Measurements from ENCODE around the gene DDX23. TPM values are rescaled to one million over a fixed set of nuclear protein-coding genes. Genes with fewer than 3 reads are reported as not detected.

Gene DDX23
- total RNA-seq, 3 donors from 2014 or later, result 65.4 to 89.9 (median 76.0) TPM

GRCh38 chr12:48889679-48890078 is 37.7 kb upstream of the DDX23 start:
- no peaks in the 10 kb centered on the region for H3K27me3 ChIP-seq
- H3K9me3 ChIP-seq, result no peaks in the 10 kb centered on the region
- no peak overlapping the region for H3K27ac ChIP-seq
- H3K36me3 ChIP-seq, result no peaks in the 10 kb centered on the region
- H3K4me3 ChIP-seq, result no peak overlapping the region
- intact Hi-C loops (cut with DNase I; ENCODE audit: low total_unique reads), result no loop called here
- no peak for DNase-seq (ENCODE audit: low spot score in 2 of 2)
- H3K4me1 ChIP-seq, result no peaks in the 10 kb centered on the region
- TF ChIP-seq POLR2AphosphoS5 (IDR thresholded peaks at IDR 0.05) (no peak), CTCF (IDR thresholded peaks at IDR 0.05) (no peak), POLR2A (IDR thresholded peaks at IDR 0.05) (no peak)

GRCh38 chr12:48883305-48884161 is 31.6 kb upstream of the DDX23 start:
- TF ChIP-seq POLR2AphosphoS5 (IDR thresholded peaks at IDR 0.05), result no peak
- TF ChIP-seq POLR2A (IDR thresholded peaks at IDR 0.05), result no peak
- TF ChIP-seq CTCF (IDR thresholded peaks at IDR 0.05), result no peak
- peak overlapping the region in 1 of 2 donors; percentile 10 for H3K27ac ChIP-seq
- no peaks in the 10 kb centered on the region for H3K4me1 ChIP-seq
- no peaks in the 10 kb centered on the region for H3K27me3 ChIP-seq
- no peak for DNase-seq (ENCODE audit: low spot score in 2 of 2)
- H3K4me3 ChIP-seq, result no peak overlapping the region
- intact Hi-C loops (cut with DNase I; ENCODE audit: low total_unique reads), result no loop called here
- no peaks in the 10 kb centered on the region for H3K36me3 ChIP-seq
- H3K9me3 ChIP-seq, result no peaks in the 10 kb centered on the region

- Histone ChIP-seq H3K9me3 (no peaks in the 10 kb centered on the region), H3K4me1 (no peaks in the 10 kb centered on the region), H3K27ac (peak overlapping the region; percentile 2 to 10), H3K27me3 (no peaks in the 10 kb centered on the region), H3K4me3 (no peak overlapping the region), H3K36me3 (no peaks in the 10 kb centered on the region)
- intact Hi-C loops (cut with DNase I; ENCODE audit: low total_unique reads), result no loop called here
- DNase-seq (ENCODE audit: low spot score in 2 of 2), result no peak
- no peak for TF ChIP-seq POLR2AphosphoS5 (IDR thresholded peaks at IDR 0.05)
- no peak for TF ChIP-seq POLR2A (IDR thresholded peaks at IDR 0.05)
- TF ChIP-seq CTCF (IDR thresholded peaks at IDR 0.05), result no peak
These were observed 31.0 kb upstream of the DDX23 start for GRCh38 chr12:48882972-48883304.

- Histone ChIP-seq H3K27me3 (no peaks in the 10 kb centered on the region), H3K4me3 (peak overlapping the region in 2 of 3 donors; percentile 15 to 42), H3K27ac (peak overlapping the region; percentile 13 to 45), H3K9me3 (no peaks in the 10 kb centered on the region), H3K4me1 (no peaks in the 10 kb centered on the region), H3K36me3 (no peaks in the 10 kb centered on the region)
- intact Hi-C loops (cut with DNase I; ENCODE audit: low total_unique reads), result no loop called here
- no peak for DNase-seq (ENCODE audit: low spot score in 2 of 2)
- no peak for TF ChIP-seq CTCF (IDR thresholded peaks at IDR 0.05)
- TF ChIP-seq POLR2A (IDR thresholded peaks at IDR 0.05), result no peak
- no peak for TF ChIP-seq POLR2AphosphoS5 (IDR thresholded peaks at IDR 0.05)
These were observed 30.3 kb upstream of the DDX23 start for GRCh38 chr12:48882315-48882687.

GRCh38 chr12:48881686-48882314 is 29.8 kb upstream of the DDX23 start:
- Histone ChIP-seq H3K27ac (peak overlapping the region; percentile 13 to 45), H3K4me3 (peak overlapping the region in 2 of 3 donors; percentile 15 to 42), H3K36me3 (no peaks in the 10 kb centered on the region), H3K4me1 (no peaks in the 10 kb centered on the region), H3K9me3 (no peaks in the 10 kb centered on the region), H3K27me3 (no peaks in the 10 kb centered on the region)
- no peak for DNase-seq (ENCODE audit: low spot score in 2 of 2)
- TF ChIP-seq CTCF (IDR thresholded peaks at IDR 0.05), result no peak
- no peak for TF ChIP-seq POLR2A (IDR thresholded peaks at IDR 0.05)
- TF ChIP-seq POLR2AphosphoS5 (IDR thresholded peaks at IDR 0.05), result no peak
- intact Hi-C loops (cut with DNase I; ENCODE audit: low total_unique reads), result no loop called here

Measured in breast epithelium (tissue), 4 donors.